Transverse colon (tissue), 4 donors: Measurements from ENCODE around the gene NBL1. TPM values are rescaled to one million over a fixed set of nuclear protein-coding genes. Genes with fewer than 3 reads are reported as not detected.

Source experiments
- DNase-seq: peaks from one replicate; pipeline ENCODE4 v3.0.0-alpha.2; 2019
- H3K27ac ChIP-seq, 4 donors: fragments of 200-600 bp; sonication (generic); 2 replicates each; pipeline ENCODE4 v1.5.1; 2016 to 2018; ENCODE audit warnings: inconsistent platforms in 4 of 4
- H3K27me3 ChIP-seq: fragments of 200-600 bp; sonication (generic); 2 replicates; pipeline ENCODE4 v1.5.1; 2017; ENCODE audit warnings: inconsistent platforms
- H3K36me3 ChIP-seq, 4 donors: fragments of 200-600 bp; sonication (generic); 2 replicates each; pipeline ENCODE4 v1.5.1; 2017 to 2019; ENCODE audit warnings: inconsistent platforms in 4 of 4
- H3K4me1 ChIP-seq, 4 donors: fragments of 200-600 bp; sonication (generic); 2 replicates each; pipeline ENCODE4 v1.5.1; 2017 to 2020; ENCODE audit warnings: inconsistent platforms in 4 of 4
- H3K4me3 ChIP-seq, 4 donors: fragments of 200-600 bp; sonication (generic); 1 replicate in 1 of 4; 2 replicates in 3 of 4; pipeline versions ENCODE4 v1.5.1 to v1.6.1; 2017 to 2019; ENCODE audit warnings: inconsistent platforms in 4 of 4
- H3K9me3 ChIP-seq, 2 donors: fragments of 200-600 bp; sonication (generic); 2 replicates each; pipeline ENCODE4 v1.5.1; 2017 to 2019; ENCODE audit warnings: inconsistent platforms in 2 of 2
- EP300 ChIP-seq: sonication (generic); formaldehyde crosslinking; IDR thresholded peaks from one replicate; pipeline ENCODE4 v1.6.1; 2017; ENCODE audit warnings: antibody characterized with exemption, low read depth
- POLR2A ChIP-seq: fragments of 450-650 bp; IDR thresholded peaks from one replicate; pipeline ENCODE4 v1.6.1; 2016; ENCODE audit warnings: antibody characterized with exemption, mild to moderate bottlenecking, moderate library complexity
- POLR2AphosphoS5 ChIP-seq, 3 donors: sonication (generic); formaldehyde crosslinking; IDR thresholded peaks; one replicate each; pipeline ENCODE4 v1.6.1; 2016; ENCODE audit warnings: antibody characterized with exemption in 3 of 3
- WGBS, 2 donors: methylation state at CpG; one replicate each; pipeline ENCODE4 v1.1.5; 2018; ENCODE audit warnings: low coverage in 1 of 2; 5-methylcytosine and 5-hydroxymethylcytosine counted together
- in situ Hi-C, 4 donors: fragments of 200-750 bp; cut with MboI; loops; one replicate each; pipeline versions ENCODE4 v1.15.0 to v1.15.1; 2017; ENCODE audit warnings: low sequenced_read_pairs in 3 of 4, low pct_ligation_motif_present in 1 of 4, low pct_unique_long_range_greater_than_20kb in 1 of 4
- intact Hi-C: fragments of 100-400 bp; cut with DNase I; formaldehyde crosslinking; loops from one replicate; pipeline ENCODE4 v1.15.1; 2023; ENCODE audit warnings: low total_unique reads
- total RNA-seq, 4 donors: library from RNA; depleted of rRNA; stranded (reverse); fragments of >200 nt; gene quantifications; one replicate each; pipeline ENCODE4 v1.1.0, GENCODE V29; 2016
- TF ChIP-seq, protein P1 (sequence below), 5 experiments: fragments of 200-600 bp in 3 of 5; fragments of 450-650 bp in 2 of 5; sonication (generic) in 3 of 5; IDR thresholded peaks; 1 replicate in 2 of 5; 2 replicates in 3 of 5; pipeline ENCODE4 v1.5.1; 2016 to 2017; ENCODE audit warnings: antibody characterized with exemption in 5 of 5, inconsistent platforms in 3 of 5, mild to moderate bottlenecking in 2 of 5, moderate library complexity in 1 of 5

The NBL1 gene
- total RNA-seq, 4 donors from 2014 or later = 122 to 238 (median 204) TPM

DNA sequence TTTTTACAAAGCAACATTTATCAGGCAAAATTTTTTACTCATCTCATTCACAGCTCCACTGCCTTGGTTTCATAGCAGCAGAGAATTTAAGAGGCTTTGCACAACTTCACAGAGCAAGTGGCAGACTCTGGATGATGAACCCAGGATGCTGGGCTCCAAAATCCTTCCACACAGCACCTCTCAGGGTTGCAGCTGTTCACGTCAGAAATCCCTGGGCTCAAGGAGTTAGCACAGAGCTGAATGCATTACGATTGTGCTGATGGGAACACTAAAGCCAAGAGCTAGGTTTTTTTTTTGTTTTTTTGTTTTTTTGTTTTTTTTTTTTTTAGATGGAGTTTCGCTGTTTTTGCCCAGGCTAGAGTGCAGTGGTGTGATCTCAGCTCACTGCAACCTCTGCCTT is 18.2 kb downstream of the NBL1 start:
- TF ChIP-seq EP300 (no peak), POLR2A (no peak), POLR2AphosphoS5 (IDR thresholded peaks at IDR 0.05) (no peak)
- TF ChIP-seq, protein P1, sequence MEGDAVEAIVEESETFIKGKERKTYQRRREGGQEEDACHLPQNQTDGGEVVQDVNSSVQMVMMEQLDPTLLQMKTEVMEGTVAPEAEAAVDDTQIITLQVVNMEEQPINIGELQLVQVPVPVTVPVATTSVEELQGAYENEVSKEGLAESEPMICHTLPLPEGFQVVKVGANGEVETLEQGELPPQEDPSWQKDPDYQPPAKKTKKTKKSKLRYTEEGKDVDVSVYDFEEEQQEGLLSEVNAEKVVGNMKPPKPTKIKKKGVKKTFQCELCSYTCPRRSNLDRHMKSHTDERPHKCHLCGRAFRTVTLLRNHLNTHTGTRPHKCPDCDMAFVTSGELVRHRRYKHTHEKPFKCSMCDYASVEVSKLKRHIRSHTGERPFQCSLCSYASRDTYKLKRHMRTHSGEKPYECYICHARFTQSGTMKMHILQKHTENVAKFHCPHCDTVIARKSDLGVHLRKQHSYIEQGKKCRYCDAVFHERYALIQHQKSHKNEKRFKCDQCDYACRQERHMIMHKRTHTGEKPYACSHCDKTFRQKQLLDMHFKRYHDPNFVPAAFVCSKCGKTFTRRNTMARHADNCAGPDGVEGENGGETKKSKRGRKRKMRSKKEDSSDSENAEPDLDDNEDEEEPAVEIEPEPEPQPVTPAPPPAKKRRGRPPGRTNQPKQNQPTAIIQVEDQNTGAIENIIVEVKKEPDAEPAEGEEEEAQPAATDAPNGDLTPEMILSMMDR (IDR thresholded peaks at IDR 0.05) = no peak
- H3K27ac ChIP-seq = no peak overlapping the region
- peaks cover 58% of the 10 kb centered on the region for H3K27me3 ChIP-seq
- 56 to 70% methylated on average over 2 to 3 of the region's 3 CpGs for WGBS, 2 donors
- H3K4me1 ChIP-seq = peaks cover 6 to 22% (median 15%) of the 10 kb centered on the region in 4 donors
- no peaks in the 10 kb centered on the region for H3K36me3 ChIP-seq
- intact Hi-C loops (no loop called here), in situ Hi-C loops (loop anchor here in 1 of 4 donors (25.0 kb wide), 1 partner anchor 175 kb away; the partner anchor contains the start of gene CAPZB)
- H3K9me3 ChIP-seq = no peaks in the 10 kb centered on the region
- DNase-seq = no peak
- no peak overlapping the region for H3K4me3 ChIP-seq

DNA sequence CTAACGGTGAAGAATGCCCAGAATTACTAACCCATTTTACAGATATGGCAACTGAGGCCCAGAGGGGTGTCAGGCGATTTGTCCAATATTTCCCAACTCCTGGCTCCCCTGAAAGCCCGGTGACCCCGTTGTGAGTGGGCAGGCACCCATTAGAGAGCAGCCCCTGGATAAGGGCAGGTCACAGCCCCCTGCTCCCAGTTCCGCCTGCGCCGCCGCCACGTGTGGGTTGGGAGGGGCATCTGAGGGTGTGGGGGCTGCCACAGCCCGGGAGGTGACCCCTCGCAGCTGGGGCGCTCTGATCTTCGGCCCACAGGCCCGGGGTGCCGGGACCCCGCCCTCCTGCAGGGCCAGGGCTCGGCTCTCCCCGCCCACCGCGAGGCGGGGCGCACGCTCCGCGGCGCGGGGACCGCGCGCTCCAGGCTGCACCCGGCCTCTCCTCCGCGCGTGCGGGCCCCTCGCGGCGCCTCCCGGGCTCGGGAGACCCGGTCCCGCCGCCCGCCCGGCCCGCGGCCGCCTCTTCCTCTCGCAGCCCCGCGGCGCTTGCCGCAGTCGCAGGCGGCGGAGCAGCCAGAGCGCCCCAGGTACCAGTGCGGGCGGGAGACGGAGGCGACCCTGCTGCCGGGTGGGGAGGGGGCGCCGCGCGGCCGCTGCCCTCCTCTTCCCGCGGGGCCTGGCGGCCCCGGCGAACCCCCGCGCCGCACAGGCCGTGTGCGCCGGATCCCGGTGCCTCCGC is 20.5 kb downstream of the NBL1 start, which contains the start of gene HTR6:
HTR6 (plus strand) TSS at position 423 of the 733 bp plus-strand sequence. CDS start 879 bp downstream, outside the sequence.
- Histone ChIP-seq H3K27ac (no peak within 1 kb of the TSS), H3K4me3 (peak within 1 kb of the TSS in 3 of 4 donors; percentile 6 to 40 (median 35)), H3K9me3 (no peaks in the 10 kb centered on the region), H3K4me1 (peaks cover 6 to 20% (median 14%) of the 10 kb centered on the region in 4 donors), H3K27me3 (peaks cover 74% of the 10 kb centered on the region), H3K36me3 (no peaks in the 10 kb centered on the region)
- intact Hi-C loops (no loop called here), in situ Hi-C loops (loop anchor here in 1 of 4 donors (25.0 kb wide), 1 partner anchor 177 kb away; the partner anchor contains the start of gene CAPZB)
- no peak for DNase-seq
- TF ChIP-seq, protein P1 (IDR thresholded peaks at IDR 0.05) = no peak
- TF ChIP-seq POLR2AphosphoS5 (IDR thresholded peaks at IDR 0.05) = no peak
- TF ChIP-seq EP300 = no peak
- no peak for TF ChIP-seq POLR2A
- 9% methylated on average over 23 of the region's 80 CpGs; no CpG with 5 or more reads in 1 of the 2 donors for WGBS, 2 donors

DNA sequence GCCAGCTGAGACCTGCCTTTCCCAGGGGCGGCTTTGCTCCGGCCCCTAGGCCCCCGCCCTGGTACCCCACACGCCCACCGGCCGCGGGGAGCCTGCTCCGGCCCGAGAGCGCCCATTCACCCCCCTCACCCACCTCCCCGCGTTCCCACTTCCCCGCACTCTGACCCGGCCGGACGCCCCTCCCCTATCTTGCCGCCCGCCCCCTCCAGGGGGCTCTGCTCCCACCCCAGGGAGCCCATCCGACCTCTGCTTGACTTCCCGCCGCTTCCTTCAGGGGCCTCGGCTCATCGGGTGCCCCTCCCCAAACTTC is 21.0 kb downstream of the NBL1 start:
- Histone ChIP-seq H3K27me3 (peaks cover 74% of the 10 kb centered on the region), H3K9me3 (no peaks in the 10 kb centered on the region), H3K4me1 (peaks cover 6 to 19% (median 13%) of the 10 kb centered on the region in 4 donors), H3K36me3 (no peaks in the 10 kb centered on the region), H3K4me3 (peak overlapping the region in 3 of 4 donors; percentile 6 to 40 (median 35)), H3K27ac (no peak overlapping the region)
- no peak for DNase-seq
- no peak for TF ChIP-seq POLR2A
- in situ Hi-C loops (loop anchor here in 1 of 4 donors (25.0 kb wide), 1 partner anchor 178 kb away; the partner anchor contains the start of gene CAPZB), intact Hi-C loops (no loop called here)
- WGBS, 2 donors = 0 to 6% methylated on average over 2 to 12 of the region's 23 CpGs

DNA sequence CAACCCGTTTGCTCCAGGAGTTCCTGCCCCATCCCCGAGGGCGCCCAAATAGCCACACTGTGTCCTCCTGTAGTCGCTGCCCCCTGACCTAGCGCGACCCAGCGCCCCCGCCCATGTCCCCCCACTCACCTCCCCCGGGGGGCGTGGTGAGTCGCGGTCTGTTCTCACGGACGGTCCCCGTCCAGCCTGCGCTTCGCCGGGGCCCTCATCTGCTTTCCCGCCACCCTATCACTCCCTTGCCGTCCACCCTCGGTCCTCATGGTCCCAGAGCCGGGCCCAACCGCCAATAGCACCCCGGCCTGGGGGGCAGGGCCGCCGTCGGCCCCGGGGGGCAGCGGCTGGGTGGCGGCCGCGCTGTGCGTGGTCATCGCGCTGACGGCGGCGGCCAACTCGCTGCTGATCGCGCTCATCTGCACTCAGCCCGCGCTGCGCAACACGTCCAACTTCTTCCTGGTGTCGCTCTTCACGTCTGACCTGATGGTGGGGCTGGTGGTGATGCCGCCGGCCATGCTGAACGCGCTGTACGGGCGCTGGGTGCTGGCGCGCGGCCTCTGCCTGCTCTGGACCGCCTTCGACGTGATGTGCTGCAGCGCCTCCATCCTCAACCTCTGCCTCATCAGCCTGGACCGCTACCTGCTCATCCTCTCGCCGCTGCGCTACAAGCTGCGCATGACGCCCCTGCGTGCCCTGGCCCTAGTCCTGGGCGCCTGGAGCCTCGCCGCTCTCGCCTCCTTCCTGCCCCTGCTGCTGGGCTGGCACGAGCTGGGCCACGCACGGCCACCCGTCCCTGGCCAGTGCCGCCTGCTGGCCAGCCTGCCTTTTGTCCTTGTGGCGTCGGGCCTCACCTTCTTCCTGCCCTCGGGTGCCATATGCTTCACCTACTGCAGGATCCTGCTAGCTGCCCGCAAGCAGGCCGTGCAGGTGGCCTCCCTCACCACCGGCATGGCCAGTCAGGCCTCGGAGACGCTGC is 21.7 kb downstream of the NBL1 start:
- no peaks in the 10 kb centered on the region for H3K36me3 ChIP-seq
- H3K4me1 ChIP-seq = peaks cover 6 to 19% (median 13%) of the 10 kb centered on the region in 4 donors
- DNase-seq = no peak
- intact Hi-C loops = no loop called here
- TF ChIP-seq POLR2AphosphoS5 (IDR thresholded peaks at IDR 0.05) = no peak
- TF ChIP-seq, protein P1 (IDR thresholded peaks at IDR 0.05) = no peak
- no peak for TF ChIP-seq POLR2A
- no peak for TF ChIP-seq EP300
- in situ Hi-C loops = loop anchor here in 1 of 4 donors (25.0 kb wide), 1 partner anchor 178 kb away; the partner anchor contains the start of gene CAPZB
- H3K9me3 ChIP-seq = no peaks in the 10 kb centered on the region
- 20 to 25% methylated on average over 4 to 69 of the region's 84 CpGs for WGBS, 2 donors
- peaks cover 74% of the 10 kb centered on the region for H3K27me3 ChIP-seq
- H3K4me3 ChIP-seq = no peak overlapping the region
- no peak overlapping the region for H3K27ac ChIP-seq
